H1 (cell line): ENCODE measurements around the gene HSPBP1. TPM values are rescaled to one million over a fixed set of nuclear protein-coding genes. Genes with fewer than 3 reads are reported as not detected.

ENCODE experiments used
- EZH2 ChIP-seq: fragments of 200-600 bp; sonication (generic); IDR thresholded peaks from 2 replicates; pipeline ENCODE4 v1.7.1; 2012; ENCODE audit warnings: low read depth, mild to moderate bottlenecking, moderate library complexity, low read length, inconsistent platforms; ENCODE audit not compliant: severe bottlenecking
- POLR2AphosphoS5 ChIP-seq: IDR thresholded peaks from 2 replicates; pipeline ENCODE4 v1.6.1; 2011; ENCODE audit warnings: low read depth, low read length
- RBBP5 ChIP-seq: IDR thresholded peaks from 2 replicates; pipeline ENCODE4 v1.7.1; 2012; ENCODE audit warnings: low read depth, mild to moderate bottlenecking, inconsistent platforms, low read length, moderate library complexity, borderline replicate concordance
- RXRA ChIP-seq: IDR thresholded peaks from 2 replicates; pipeline ENCODE4 v1.6.1; 2011; ENCODE audit warnings: low read depth, mild to moderate bottlenecking, low read length, moderate library complexity; ENCODE audit not compliant: insufficient read depth
- SAP30 ChIP-seq: fragments of 300-600 bp; sonication (generic); IDR thresholded peaks from 2 replicates; pipeline ENCODE4 v1.7.1; 2012; ENCODE audit warnings: low read length, moderate library complexity, mild to moderate bottlenecking, inconsistent platforms; ENCODE audit not compliant: insufficient read depth, insufficient replicate concordance
- SUZ12 ChIP-seq: fragments of 200-600 bp; sonication (generic); IDR thresholded peaks from 2 replicates; pipeline ENCODE4 v1.6.1; 2012; ENCODE audit warnings: mild to moderate bottlenecking, inconsistent platforms, low read length, moderate library complexity, mixed read lengths
- TCF12 ChIP-seq: IDR thresholded peaks from 2 replicates; pipeline ENCODE4 v1.6.1; 2011; ENCODE audit warnings: low read depth, mild to moderate bottlenecking, low read length
- ZNF274 ChIP-seq: IDR thresholded peaks from 2 replicates; pipeline ENCODE4 v1.7.0; 2012; ENCODE audit warnings: low read length, borderline replicate concordance; ENCODE audit errors: extremely low read depth
- polyA plus RNA-seq, 7 experiments: library from polyadenylated mRNA; depleted of rRNA in 3 of 7; stranded (reverse) in 5 of 7; unstranded in 2 of 7; fragments of >200 nt in 5 of 7; fragments of 200-250 nt in 2 of 7; gene quantifications; 1 replicate in 5 of 7; 2 replicates in 1 of 7; 4 replicates in 1 of 7; pipeline versions ENCODE4 v1.2.1 to v1.2.3, GENCODE V29; 2011 to 2013; ENCODE audit warnings: missing spikeins in 2 of 7, mixed read lengths in 2 of 7
- total RNA-seq: library from RNA; stranded (reverse); fragmentation: NEBNext Ultra II Directional; extraction: Animal tissue kit (Norgen Biotek cat#: 25700); gene quantifications from 2 replicates; pipeline ENCODE4 v1.2.1, GENCODE V29; 2021
- TF ChIP-seq, protein P1 (sequence below): fragments of 300-600 bp; sonication (generic); IDR thresholded peaks from 2 replicates; pipeline ENCODE4 v1.7.1; 2012; ENCODE audit warnings: low read length, moderate library complexity, mild to moderate bottlenecking, inconsistent platforms; ENCODE audit not compliant: insufficient replicate concordance

Gene HSPBP1
- total and polyA plus RNA-seq, 2 of the 8 experiments (the other 6 are each of a cell fraction or from before 2014, with no cell fraction given): 63.4 to 100 TPM

DNA sequence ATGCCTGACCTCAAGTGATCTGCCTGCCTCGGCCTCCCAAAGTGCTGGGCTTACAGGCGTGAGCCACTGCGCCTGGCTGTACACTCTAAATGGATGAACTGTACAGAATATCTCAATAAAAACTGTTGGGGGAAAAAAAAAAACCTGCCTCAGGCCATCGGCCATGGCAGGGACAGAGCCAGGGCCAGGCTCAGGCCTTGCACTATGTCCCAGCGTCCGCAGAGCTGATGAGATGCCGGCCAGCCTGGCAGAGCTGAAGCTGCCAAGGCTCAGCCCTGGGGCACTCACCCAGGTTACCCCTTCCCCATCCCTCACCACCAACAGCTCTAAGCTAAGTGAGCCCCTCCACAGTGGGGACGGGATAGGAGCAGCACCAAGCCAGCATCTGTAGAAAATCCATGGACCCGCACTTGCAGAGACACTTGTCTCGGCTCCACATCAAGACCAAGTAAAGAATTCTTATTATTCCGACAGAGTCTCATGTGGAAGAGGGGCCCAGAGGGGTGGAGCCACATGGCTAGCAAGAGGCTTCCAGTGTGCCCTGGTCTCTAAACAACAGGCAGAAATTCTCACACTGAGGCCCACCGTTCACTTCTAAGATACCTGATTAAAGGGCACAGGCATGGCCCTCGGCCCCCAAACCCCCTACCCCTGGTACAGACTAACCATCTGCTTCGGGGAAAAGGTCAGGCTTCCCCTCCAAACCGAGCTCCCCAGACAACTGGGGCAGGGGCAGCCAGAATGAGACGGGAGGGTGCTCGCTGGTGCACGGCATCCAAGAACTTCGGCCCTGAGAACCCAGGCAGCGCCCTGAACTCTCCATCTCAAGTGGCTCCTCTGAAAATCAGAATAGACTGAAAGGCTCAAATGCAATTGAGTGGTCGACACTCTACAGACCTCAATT is 26.9 kb downstream of the HSPBP1 start (continued):
- TF ChIP-seq SUZ12 (no peak), RXRA (no peak), RBBP5 (no peak), POLR2AphosphoS5 (no peak), ZNF274 (no peak), SAP30 (no peak), EZH2 (no peak), TCF12 (no peak)
- TF ChIP-seq, protein P1, sequence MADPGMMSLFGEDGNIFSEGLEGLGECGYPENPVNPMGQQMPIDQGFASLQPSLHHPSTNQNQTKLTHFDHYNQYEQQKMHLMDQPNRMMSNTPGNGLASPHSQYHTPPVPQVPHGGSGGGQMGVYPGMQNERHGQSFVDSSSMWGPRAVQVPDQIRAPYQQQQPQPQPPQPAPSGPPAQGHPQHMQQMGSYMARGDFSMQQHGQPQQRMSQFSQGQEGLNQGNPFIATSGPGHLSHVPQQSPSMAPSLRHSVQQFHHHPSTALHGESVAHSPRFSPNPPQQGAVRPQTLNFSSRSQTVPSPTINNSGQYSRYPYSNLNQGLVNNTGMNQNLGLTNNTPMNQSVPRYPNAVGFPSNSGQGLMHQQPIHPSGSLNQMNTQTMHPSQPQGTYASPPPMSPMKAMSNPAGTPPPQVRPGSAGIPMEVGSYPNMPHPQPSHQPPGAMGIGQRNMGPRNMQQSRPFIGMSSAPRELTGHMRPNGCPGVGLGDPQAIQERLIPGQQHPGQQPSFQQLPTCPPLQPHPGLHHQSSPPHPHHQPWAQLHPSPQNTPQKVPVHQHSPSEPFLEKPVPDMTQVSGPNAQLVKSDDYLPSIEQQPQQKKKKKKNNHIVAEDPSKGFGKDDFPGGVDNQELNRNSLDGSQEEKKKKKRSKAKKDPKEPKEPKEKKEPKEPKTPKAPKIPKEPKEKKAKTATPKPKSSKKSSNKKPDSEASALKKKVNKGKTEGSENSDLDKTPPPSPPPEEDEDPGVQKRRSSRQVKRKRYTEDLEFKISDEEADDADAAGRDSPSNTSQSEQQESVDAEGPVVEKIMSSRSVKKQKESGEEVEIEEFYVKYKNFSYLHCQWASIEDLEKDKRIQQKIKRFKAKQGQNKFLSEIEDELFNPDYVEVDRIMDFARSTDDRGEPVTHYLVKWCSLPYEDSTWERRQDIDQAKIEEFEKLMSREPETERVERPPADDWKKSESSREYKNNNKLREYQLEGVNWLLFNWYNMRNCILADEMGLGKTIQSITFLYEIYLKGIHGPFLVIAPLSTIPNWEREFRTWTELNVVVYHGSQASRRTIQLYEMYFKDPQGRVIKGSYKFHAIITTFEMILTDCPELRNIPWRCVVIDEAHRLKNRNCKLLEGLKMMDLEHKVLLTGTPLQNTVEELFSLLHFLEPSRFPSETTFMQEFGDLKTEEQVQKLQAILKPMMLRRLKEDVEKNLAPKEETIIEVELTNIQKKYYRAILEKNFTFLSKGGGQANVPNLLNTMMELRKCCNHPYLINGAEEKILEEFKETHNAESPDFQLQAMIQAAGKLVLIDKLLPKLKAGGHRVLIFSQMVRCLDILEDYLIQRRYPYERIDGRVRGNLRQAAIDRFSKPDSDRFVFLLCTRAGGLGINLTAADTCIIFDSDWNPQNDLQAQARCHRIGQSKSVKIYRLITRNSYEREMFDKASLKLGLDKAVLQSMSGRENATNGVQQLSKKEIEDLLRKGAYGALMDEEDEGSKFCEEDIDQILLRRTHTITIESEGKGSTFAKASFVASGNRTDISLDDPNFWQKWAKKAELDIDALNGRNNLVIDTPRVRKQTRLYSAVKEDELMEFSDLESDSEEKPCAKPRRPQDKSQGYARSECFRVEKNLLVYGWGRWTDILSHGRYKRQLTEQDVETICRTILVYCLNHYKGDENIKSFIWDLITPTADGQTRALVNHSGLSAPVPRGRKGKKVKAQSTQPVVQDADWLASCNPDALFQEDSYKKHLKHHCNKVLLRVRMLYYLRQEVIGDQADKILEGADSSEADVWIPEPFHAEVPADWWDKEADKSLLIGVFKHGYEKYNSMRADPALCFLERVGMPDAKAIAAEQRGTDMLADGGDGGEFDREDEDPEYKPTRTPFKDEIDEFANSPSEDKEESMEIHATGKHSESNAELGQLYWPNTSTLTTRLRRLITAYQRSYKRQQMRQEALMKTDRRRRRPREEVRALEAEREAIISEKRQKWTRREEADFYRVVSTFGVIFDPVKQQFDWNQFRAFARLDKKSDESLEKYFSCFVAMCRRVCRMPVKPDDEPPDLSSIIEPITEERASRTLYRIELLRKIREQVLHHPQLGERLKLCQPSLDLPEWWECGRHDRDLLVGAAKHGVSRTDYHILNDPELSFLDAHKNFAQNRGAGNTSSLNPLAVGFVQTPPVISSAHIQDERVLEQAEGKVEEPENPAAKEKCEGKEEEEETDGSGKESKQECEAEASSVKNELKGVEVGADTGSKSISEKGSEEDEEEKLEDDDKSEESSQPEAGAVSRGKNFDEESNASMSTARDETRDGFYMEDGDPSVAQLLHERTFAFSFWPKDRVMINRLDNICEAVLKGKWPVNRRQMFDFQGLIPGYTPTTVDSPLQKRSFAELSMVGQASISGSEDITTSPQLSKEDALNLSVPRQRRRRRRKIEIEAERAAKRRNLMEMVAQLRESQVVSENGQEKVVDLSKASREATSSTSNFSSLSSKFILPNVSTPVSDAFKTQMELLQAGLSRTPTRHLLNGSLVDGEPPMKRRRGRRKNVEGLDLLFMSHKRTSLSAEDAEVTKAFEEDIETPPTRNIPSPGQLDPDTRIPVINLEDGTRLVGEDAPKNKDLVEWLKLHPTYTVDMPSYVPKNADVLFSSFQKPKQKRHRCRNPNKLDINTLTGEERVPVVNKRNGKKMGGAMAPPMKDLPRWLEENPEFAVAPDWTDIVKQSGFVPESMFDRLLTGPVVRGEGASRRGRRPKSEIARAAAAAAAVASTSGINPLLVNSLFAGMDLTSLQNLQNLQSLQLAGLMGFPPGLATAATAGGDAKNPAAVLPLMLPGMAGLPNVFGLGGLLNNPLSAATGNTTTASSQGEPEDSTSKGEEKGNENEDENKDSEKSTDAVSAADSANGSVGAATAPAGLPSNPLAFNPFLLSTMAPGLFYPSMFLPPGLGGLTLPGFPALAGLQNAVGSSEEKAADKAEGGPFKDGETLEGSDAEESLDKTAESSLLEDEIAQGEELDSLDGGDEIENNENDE: no peak
